Hepatocyte (in vitro differentiated cells): ENCODE measurements around the gene ZMYND8. TPM values are rescaled to one million over a fixed set of nuclear protein-coding genes. Genes with fewer than 3 reads are reported as not detected.
A peak's percentile ranks its signal among the peaks of the same experiment; 100 is the strongest.

Experiments used
- DNase-seq: peaks from one replicate; pipeline ENCODE4 v3.0.0-alpha.2; 2016; ENCODE audit warnings: low spot score
- H2AFZ ChIP-seq: fragments of 200-600 bp; sonication (generic); 2 replicates; pipeline ENCODE4 v1.6.0; 2016; ENCODE audit warnings: antibody characterized with exemption, mild to moderate bottlenecking
- H3K27ac ChIP-seq: fragments of 200-600 bp; sonication (generic); 2 replicates; pipeline ENCODE4 v1.5.1; 2016; ENCODE audit warnings: mild to moderate bottlenecking
- H3K27me3 ChIP-seq: fragments of 200-600 bp; sonication (generic); 2 replicates; pipeline ENCODE4 v1.6.1; 2016
- H3K36me3 ChIP-seq: fragments of 200-600 bp; sonication (generic); replicated peaks from 2 replicates; pipeline ENCODE4 v1.5.1; 2016; ENCODE audit warnings: low read depth; ENCODE audit not compliant: insufficient read depth
- H3K4me1 ChIP-seq: fragments of 200-600 bp; sonication (generic); 2 replicates; pipeline ENCODE4 v1.5.1; 2016; ENCODE audit warnings: mild to moderate bottlenecking, moderate library complexity; ENCODE audit not compliant: insufficient read depth
- H3K4me2 ChIP-seq: fragments of 200-600 bp; sonication (generic); 2 replicates; pipeline ENCODE4 v1.6.0; 2016
- H3K4me3 ChIP-seq: fragments of 200-600 bp; sonication (generic); 2 replicates; pipeline ENCODE4 v1.5.1; 2016; ENCODE audit warnings: mild to moderate bottlenecking
- H3K79me2 ChIP-seq: fragments of 200-600 bp; sonication (generic); 2 replicates; pipeline ENCODE4 v1.6.0; 2017; ENCODE audit warnings: mild to moderate bottlenecking
- H3K9me2 ChIP-seq: fragments of 200-600 bp; sonication (generic); replicated peaks from 2 replicates; pipeline ENCODE4 v1.6.0; 2017; ENCODE audit warnings: mild to moderate bottlenecking; ENCODE audit not compliant: insufficient read depth
- H3K9me3 ChIP-seq: fragments of 200-600 bp; sonication (generic); 2 replicates; pipeline ENCODE4 v1.5.1; 2016; ENCODE audit warnings: low read depth, mild to moderate bottlenecking
- H4K20me1 ChIP-seq: fragments of 200-600 bp; sonication (generic); 2 replicates; pipeline ENCODE4 v1.6.0; 2016; ENCODE audit warnings: mild to moderate bottlenecking; ENCODE audit not compliant: insufficient read depth, poor library complexity, severe bottlenecking
- EZH2 ChIP-seq: fragments of 200-600 bp; sonication (generic); IDR thresholded peaks from 2 replicates; pipeline ENCODE4 v1.6.1; 2016; ENCODE audit warnings: antibody characterized with exemption, mild to moderate bottlenecking, borderline replicate concordance
- EZH2phosphoT487 ChIP-seq: fragments of 200-600 bp; sonication (generic); IDR thresholded peaks from one replicate; pipeline ENCODE4 v1.6.1; 2018; ENCODE audit warnings: antibody characterized with exemption, mild to moderate bottlenecking, low read depth, moderate library complexity; ENCODE audit not compliant: unreplicated experiment, severe bottlenecking
- WGBS: methylation state at CpG from one replicate; pipeline ENCODE4 v1.1.6; 2016; ENCODE audit warnings: low lambda C conversion rate; ENCODE audit errors: missing lambda C conversion rate; 5-methylcytosine and 5-hydroxymethylcytosine counted together
- polyA plus RNA-seq: library from polyadenylated mRNA; unstranded; fragments of >200 nt; fragmentation: Nextera tagmentation; extraction: Ambion mirVana; gene quantifications from 2 replicates; pipeline ENCODE4 v1.2.1, GENCODE V29; 2016
- total RNA-seq: library from RNA; depleted of rRNA; stranded (reverse); fragments of >200 nt; gene quantifications from 2 replicates; pipeline ENCODE4 v1.2.3, GENCODE V29; 2014
- TF ChIP-seq, protein P1 (sequence below): fragments of 200-600 bp; sonication (generic); IDR thresholded peaks from 2 replicates; pipeline ENCODE4 v1.5.1; 2016; ENCODE audit warnings: antibody characterized with exemption, mild to moderate bottlenecking; ENCODE audit not compliant: poor library complexity

ZMYND8 gene
- total and polyA plus RNA-seq, 2 experiments from 2014 or later = 30.3 to 34.3 TPM

DNA sequence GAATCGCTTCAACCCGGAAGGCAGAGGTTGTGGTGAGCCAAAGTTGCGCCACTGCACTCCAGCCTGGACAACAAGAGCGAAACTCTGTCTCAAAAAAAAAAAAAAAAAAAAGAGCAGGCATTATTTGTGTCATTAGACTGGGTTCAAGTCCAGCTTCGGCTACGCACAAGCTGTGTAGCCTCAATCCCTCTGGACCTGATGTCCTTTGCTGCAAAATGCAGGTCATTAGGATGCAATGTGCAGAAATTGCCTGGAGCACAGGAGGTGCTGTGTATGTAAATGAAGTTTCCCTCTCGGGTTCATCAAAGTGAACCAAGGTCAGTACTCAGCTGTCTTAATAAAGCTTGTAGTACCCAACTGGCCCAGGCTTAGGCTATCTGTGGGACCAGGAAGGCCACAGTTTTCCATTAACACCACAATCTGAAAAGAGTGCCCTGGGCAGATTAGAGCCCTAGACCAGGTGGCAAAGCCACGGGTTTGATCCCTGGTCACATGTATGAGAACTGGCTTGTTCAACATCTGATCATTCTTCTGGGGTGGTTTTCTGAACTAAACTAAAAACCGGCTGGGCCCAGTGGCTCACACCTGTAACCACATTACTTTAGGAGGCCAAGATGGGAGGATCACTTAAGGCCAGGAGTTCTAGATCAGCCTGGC is 155.3 kb downstream of the ZMYND8 start:
- 88% methylated on average over 9 of the region's 9 CpGs for WGBS
- Histone ChIP-seq H3K79me2 (no peaks in the 10 kb centered on the region), H3K4me2 (no peak overlapping the region), H3K36me3 (no peaks in the 10 kb centered on the region), H3K27me3 (no peaks in the 10 kb centered on the region), H3K4me1 (peaks cover 3% of the 10 kb centered on the region), H4K20me1 (no peaks in the 10 kb centered on the region), H3K4me3 (no peak overlapping the region), H3K27ac (peak overlapping the region; percentile 65), H3K9me3 (no peaks in the 10 kb centered on the region), H2AFZ (no peak overlapping the region), H3K9me2 (no peaks in the 10 kb centered on the region)
- TF ChIP-seq EZH2 (no peak), EZH2phosphoT487 (no peak)
- TF ChIP-seq, protein P1, sequence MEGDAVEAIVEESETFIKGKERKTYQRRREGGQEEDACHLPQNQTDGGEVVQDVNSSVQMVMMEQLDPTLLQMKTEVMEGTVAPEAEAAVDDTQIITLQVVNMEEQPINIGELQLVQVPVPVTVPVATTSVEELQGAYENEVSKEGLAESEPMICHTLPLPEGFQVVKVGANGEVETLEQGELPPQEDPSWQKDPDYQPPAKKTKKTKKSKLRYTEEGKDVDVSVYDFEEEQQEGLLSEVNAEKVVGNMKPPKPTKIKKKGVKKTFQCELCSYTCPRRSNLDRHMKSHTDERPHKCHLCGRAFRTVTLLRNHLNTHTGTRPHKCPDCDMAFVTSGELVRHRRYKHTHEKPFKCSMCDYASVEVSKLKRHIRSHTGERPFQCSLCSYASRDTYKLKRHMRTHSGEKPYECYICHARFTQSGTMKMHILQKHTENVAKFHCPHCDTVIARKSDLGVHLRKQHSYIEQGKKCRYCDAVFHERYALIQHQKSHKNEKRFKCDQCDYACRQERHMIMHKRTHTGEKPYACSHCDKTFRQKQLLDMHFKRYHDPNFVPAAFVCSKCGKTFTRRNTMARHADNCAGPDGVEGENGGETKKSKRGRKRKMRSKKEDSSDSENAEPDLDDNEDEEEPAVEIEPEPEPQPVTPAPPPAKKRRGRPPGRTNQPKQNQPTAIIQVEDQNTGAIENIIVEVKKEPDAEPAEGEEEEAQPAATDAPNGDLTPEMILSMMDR = no peak
- DNase-seq = no peak

- Histone ChIP-seq H3K79me2 (no peaks in the 10 kb centered on the region), H4K20me1 (no peaks in the 10 kb centered on the region), H2AFZ (no peak overlapping the region), H3K36me3 (no peaks in the 10 kb centered on the region), H3K9me2 (no peaks in the 10 kb centered on the region), H3K27ac (no peak overlapping the region), H3K4me3 (no peak overlapping the region), H3K4me1 (peaks cover 3% of the 10 kb centered on the region), H3K4me2 (no peak overlapping the region), H3K27me3 (no peaks in the 10 kb centered on the region), H3K9me3 (no peaks in the 10 kb centered on the region)
- TF ChIP-seq EZH2 (no peak), EZH2phosphoT487 (no peak)
- TF ChIP-seq, protein P1 = no peak
- 92% methylated on average over 14 of the region's 14 CpGs for WGBS
- DNase-seq = no peak
Measured at GRCh38 chr20:47198996-47199552, 157.4 kb downstream of the ZMYND8 start.

DNA sequence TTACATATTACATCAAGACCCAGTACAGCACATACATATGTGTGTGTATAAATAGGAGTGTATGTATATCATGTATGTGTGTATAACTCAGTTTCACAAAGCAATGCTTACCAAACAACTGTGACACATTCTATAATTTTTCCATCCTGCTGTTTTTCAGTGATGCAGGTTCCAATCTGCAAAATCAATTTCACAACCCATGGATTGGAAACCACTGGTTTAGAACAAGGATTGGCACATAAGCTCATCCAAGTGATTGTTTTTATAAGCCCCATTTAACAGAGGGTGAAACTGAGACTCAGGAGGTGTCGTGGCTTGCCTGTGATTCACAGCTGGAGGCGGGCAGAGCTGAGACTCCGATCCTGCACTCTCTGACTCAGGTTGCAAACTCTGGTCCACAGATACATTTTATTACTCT is 158.2 kb downstream of the ZMYND8 start:
- WGBS = 79% methylated on average over 3 of the region's 3 CpGs
- Histone ChIP-seq H3K9me3 (no peaks in the 10 kb centered on the region), H3K79me2 (no peaks in the 10 kb centered on the region), H2AFZ (no peak overlapping the region), H4K20me1 (no peaks in the 10 kb centered on the region), H3K27ac (no peak overlapping the region), H3K36me3 (no peaks in the 10 kb centered on the region), H3K27me3 (no peaks in the 10 kb centered on the region), H3K4me1 (peaks cover 3% of the 10 kb centered on the region), H3K9me2 (no peaks in the 10 kb centered on the region), H3K4me2 (no peak overlapping the region), H3K4me3 (no peak overlapping the region)
- no peak for DNase-seq
- TF ChIP-seq EZH2 (no peak), EZH2phosphoT487 (no peak)
- TF ChIP-seq, protein P1 = no peak
